NCI-H2196 (cell line): Measurements from ENCODE around the gene SSH2.

Experiments
- DNase-seq: peaks from one replicate; lab custom pipeline; 2025; ENCODE audit not compliant: unreplicated experiment; lab: John Stamatoyannopoulos, UW

The SSH2 gene

GRCh38 chr17:29594519-29595090 lies 335.4 kb downstream of the SSH2 start:
- no peak for DNase-seq

GRCh38 chr17:29593591-29594518 lies 336.2 kb downstream of the SSH2 start:
- DNase-seq = no peak

- peak; percentile 57 for DNase-seq
Observed at GRCh38 chr17:29592850-29593551, 337.0 kb downstream of the SSH2 start, which contains the start of gene ANKRD13B. Gene ANKRD13B, plus strand, starts transcription at chr17:29593132. Its CDS starts 490 bp downstream, at chr17:29593622.

GRCh38 chr17:29591737-29592608 lies 338.1 kb downstream of the SSH2 start:
- DNase-seq = peak; percentile 77

GRCh38 chr17:29591146-29591736 lies 338.8 kb downstream of the SSH2 start:
- DNase-seq = peak; percentile 57

- DNase-seq = no peak
Observed at GRCh38 chr17:29590411-29591145, 339.4 kb downstream of the SSH2 start.

- DNase-seq = peak; percentile 73
Observed at GRCh38 chr17:29589524-29590410, 340.3 kb downstream of the SSH2 start, which contains the start of gene GIT1. Gene GIT1, minus strand, starts transcription at chr17:29589648. Its CDS starts 270 bp downstream, at chr17:29589378.

- no peak for DNase-seq
Observed at GRCh38 chr17:29588562-29589411, 341.2 kb downstream of the SSH2 start.

- no peak for DNase-seq
Observed at GRCh38 chr17:29588017-29588561, 341.9 kb downstream of the SSH2 start.

GRCh38 chr17:29587591-29587990 lies 342.4 kb downstream of the SSH2 start:
- no peak for DNase-seq

GRCh38 chr17:29586676-29587469 lies 343.2 kb downstream of the SSH2 start:
- no peak for DNase-seq

- no peak for DNase-seq
Observed at GRCh38 chr17:29585080-29585751, 344.8 kb downstream of the SSH2 start.

GRCh38 chr17:29584452-29585079 lies 345.5 kb downstream of the SSH2 start:
- no peak for DNase-seq

GRCh38 chr17:29583324-29584248 lies 346.4 kb downstream of the SSH2 start:
- DNase-seq = no peak
